Adipocyte (in vitro differentiated cells): Measurements from ENCODE around the gene SCAMP4.

Experiments
- DNase-seq: peaks from one replicate; pipeline ENCODE4 v3.0.0-alpha.2; 2015; ENCODE audit warnings: low read depth
- H3K27me3 ChIP-seq: replicated peaks from 2 replicates; pipeline ENCODE4 v1.7.0; 2013; ENCODE audit warnings: mild to moderate bottlenecking, low read length, moderate library complexity; ENCODE audit not compliant: control insufficient read depth, insufficient read depth
- H3K36me3 ChIP-seq: 2 replicates; pipeline ENCODE4 v1.7.0; 2013; ENCODE audit warnings: low read length, mild to moderate bottlenecking, moderate library complexity; ENCODE audit not compliant: control insufficient read depth, insufficient read depth, severe bottlenecking
- H3K4me1 ChIP-seq: 2 replicates; pipeline ENCODE4 v1.7.0; 2013; ENCODE audit warnings: mild to moderate bottlenecking, low read length, moderate library complexity; ENCODE audit not compliant: control insufficient read depth, insufficient read depth
- H3K4me3 ChIP-seq: 2 replicates; pipeline ENCODE4 v1.7.0; 2013; ENCODE audit warnings: mild to moderate bottlenecking, low read length, moderate library complexity
- H3K9ac ChIP-seq: 2 replicates; pipeline ENCODE4 v1.7.0; 2013; ENCODE audit warnings: mild to moderate bottlenecking, low read length, moderate library complexity
- H3K9me3 ChIP-seq: 2 replicates; pipeline ENCODE4 v1.7.0; 2013; ENCODE audit warnings: mild to moderate bottlenecking, low read length, moderate library complexity; ENCODE audit not compliant: control insufficient read depth

Gene SCAMP4

GRCh38 chr19:1921825-1922224 is 16.6 kb downstream of the SCAMP4 start:
- H3K36me3 ChIP-seq, result peaks cover 40% of the 10 kb centered on the region
- H3K4me3 ChIP-seq, result no peak overlapping the region

GRCh38 chr19:1922803-1923202 is 17.6 kb downstream of the SCAMP4 start:
- Histone ChIP-seq H3K36me3 (peaks cover 40% of the 10 kb centered on the region), H3K9ac (no peak overlapping the region), H3K9me3 (no peaks in the 10 kb centered on the region), H3K4me1 (no peaks in the 10 kb centered on the region), H3K27me3 (no peaks in the 10 kb centered on the region), H3K4me3 (no peak overlapping the region)
- DNase-seq, result no peak

More at GRCh38 chr19:1921825-1922224, 16.6 kb downstream of the SCAMP4 start:
- Histone ChIP-seq H3K27me3 (no peaks in the 10 kb centered on the region), H3K4me1 (no peaks in the 10 kb centered on the region), H3K9ac (no peak overlapping the region), H3K9me3 (no peaks in the 10 kb centered on the region)
- no peak for DNase-seq

- Histone ChIP-seq H3K4me3 (no peak overlapping the region), H3K9me3 (no peaks in the 10 kb centered on the region), H3K9ac (no peak overlapping the region), H3K4me1 (no peaks in the 10 kb centered on the region), H3K36me3 (peaks cover 35% of the 10 kb centered on the region), H3K27me3 (no peaks in the 10 kb centered on the region)
- DNase-seq, result no peak
Observed at GRCh38 chr19:1923319-1923718, 18.1 kb downstream of the SCAMP4 start.

- H3K9me3 ChIP-seq, result no peaks in the 10 kb centered on the region
- H3K27me3 ChIP-seq, result no peaks in the 10 kb centered on the region
- peaks cover 26% of the 10 kb centered on the region for H3K36me3 ChIP-seq
- H3K4me1 ChIP-seq, result peaks cover 5% of the 10 kb centered on the region
- no peak overlapping the region for H3K4me3 ChIP-seq
- no peak for DNase-seq
- H3K9ac ChIP-seq, result no peak overlapping the region
Observed at GRCh38 chr19:1924320-1924961, 19.2 kb downstream of the SCAMP4 start.

DNA sequence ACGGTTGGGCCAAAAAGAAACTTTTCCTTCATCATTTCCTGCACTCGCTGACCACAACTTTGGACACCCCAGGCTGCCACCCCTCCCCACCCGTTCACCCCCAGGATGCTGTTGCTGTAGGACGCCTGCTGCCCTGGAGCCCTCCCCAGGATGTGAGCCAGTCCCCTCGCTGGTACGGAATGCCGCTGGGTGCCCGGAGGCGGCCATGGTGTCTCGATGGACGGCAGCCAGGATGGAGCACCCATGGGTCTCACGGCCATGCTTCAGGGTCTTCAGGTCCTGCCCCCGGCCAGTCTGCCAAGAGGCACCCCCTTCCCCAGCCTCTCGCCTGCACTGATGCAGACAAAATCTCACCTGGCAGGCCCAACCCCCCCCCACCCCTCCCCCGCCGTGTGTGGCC is 20.3 kb downstream of the SCAMP4 start:
- Histone ChIP-seq H3K9me3 (no peaks in the 10 kb centered on the region), H3K36me3 (peaks cover 24% of the 10 kb centered on the region), H3K4me1 (peaks cover 11% of the 10 kb centered on the region), H3K4me3 (no peak overlapping the region), H3K27me3 (no peaks in the 10 kb centered on the region), H3K9ac (no peak overlapping the region)
- DNase-seq, result no peak

DNA sequence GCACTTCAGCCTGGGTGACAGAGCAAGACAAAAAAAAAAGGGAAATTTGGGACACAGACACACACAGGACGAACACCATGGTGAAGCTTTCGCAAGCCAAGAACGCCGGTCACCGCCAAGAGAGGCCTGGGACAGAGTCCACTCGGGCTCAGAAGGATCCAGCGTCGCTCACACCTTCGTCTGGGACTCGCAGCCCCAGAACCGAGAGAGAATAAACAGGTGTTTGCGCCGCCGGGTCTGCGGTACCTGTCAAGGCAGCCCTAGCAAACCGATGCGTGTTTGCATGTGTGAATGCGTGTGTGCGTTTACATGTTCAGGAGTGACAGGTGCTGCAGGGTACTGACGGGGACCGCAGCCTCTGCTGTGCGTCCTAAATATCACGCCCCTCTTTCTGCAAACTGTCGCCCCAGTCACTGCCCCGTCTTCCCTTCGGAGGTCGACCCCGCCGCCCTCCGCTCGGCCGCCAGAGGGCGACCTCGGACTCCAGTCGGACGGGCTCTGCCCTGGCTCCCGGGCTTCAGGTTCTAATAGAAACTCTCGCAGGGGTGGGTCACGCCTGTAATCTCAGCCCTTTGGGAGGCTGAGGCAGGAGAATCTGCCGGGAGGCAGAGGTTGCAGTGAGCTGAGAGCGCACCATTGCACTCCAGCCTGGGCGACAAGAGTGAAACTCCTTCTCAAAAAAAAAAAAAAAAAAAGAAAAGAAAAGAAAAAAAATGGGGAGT is 24.0 kb downstream of the SCAMP4 start:
- H3K4me3 ChIP-seq, result peak overlapping the region; percentile 68
- peaks cover 6% of the 10 kb centered on the region for H3K36me3 ChIP-seq
- H3K9me3 ChIP-seq, result peaks cover 2% of the 10 kb centered on the region
- H3K4me1 ChIP-seq, result peaks cover 11% of the 10 kb centered on the region
- peak; percentile 91 for DNase-seq
- no peaks in the 10 kb centered on the region for H3K27me3 ChIP-seq
- peak overlapping the region; percentile 63 for H3K9ac ChIP-seq

DNA sequence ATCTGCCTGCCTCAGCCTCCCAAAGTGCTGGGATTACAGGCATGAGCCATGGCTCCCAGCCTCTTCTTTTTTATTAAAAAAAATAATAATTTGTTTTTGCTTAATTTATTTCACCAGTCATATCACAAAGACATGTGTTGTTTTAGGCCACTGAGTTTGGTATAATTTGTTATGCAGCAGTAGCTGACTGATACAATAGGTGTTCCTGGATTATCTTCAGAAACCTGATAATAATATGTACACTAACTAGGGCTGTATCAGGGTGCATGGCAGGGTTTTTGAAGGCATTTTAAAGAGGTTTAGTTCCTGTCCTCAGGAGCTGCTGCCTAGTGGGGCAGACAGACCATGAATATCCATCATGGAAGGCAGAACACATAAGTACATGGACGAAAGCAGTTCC is 26.2 kb downstream of the SCAMP4 start:
- H3K9me3 ChIP-seq, result peaks cover 2% of the 10 kb centered on the region
- no peaks in the 10 kb centered on the region for H3K36me3 ChIP-seq
- no peak overlapping the region for H3K9ac ChIP-seq
- no peak overlapping the region for H3K4me3 ChIP-seq
- no peak for DNase-seq
- peaks cover 23% of the 10 kb centered on the region for H3K4me1 ChIP-seq
- no peaks in the 10 kb centered on the region for H3K27me3 ChIP-seq

DNA sequence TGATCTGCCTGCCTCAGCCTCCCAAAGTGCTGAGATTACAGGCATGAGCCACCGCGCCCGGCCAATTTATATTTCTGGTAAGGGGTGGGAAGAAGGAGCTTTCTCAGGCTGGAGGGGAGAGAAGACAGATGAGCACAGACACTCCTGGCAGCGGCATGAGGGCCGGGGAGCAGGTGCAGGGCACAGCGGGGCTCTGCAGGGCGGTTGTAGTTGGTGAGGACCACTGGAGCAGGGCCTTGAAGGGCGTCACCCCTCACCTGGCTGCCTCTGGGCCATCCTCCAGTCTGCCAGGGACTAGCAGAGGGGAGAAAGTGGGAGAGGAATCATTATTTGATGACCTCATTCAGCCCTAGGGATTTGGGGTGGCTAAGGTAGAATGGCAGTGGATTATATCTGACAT is 27.2 kb downstream of the SCAMP4 start:
- Histone ChIP-seq H3K36me3 (no peaks in the 10 kb centered on the region), H3K9me3 (peaks cover 2% of the 10 kb centered on the region), H3K27me3 (no peaks in the 10 kb centered on the region), H3K9ac (no peak overlapping the region), H3K4me3 (no peak overlapping the region), H3K4me1 (peaks cover 24% of the 10 kb centered on the region)
- DNase-seq, result no peak

GRCh38 chr19:1933244-1933643 is 28.0 kb downstream of the SCAMP4 start:
- Histone ChIP-seq H3K27me3 (no peaks in the 10 kb centered on the region), H3K9me3 (peaks cover 2% of the 10 kb centered on the region), H3K36me3 (no peaks in the 10 kb centered on the region), H3K9ac (no peak overlapping the region), H3K4me3 (no peak overlapping the region), H3K4me1 (peaks cover 24% of the 10 kb centered on the region)
- DNase-seq, result no peak

DNA sequence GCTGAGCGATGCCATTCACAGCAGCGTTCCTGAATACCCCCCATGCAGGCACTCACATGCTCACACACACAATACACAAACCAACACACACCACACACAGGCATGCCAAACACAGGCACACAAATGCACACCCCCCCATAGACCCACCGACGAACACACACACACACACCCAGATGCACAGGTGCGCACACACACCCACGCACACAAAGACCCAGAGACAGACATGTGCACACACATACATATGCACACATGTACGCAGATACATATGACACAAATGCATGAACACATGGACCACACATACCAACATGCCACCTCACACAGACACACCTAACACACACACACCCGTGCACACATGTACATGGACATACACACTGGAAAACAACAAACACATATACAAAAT is 28.7 kb downstream of the SCAMP4 start:
- H3K27me3 ChIP-seq, result no peaks in the 10 kb centered on the region
- H3K4me3 ChIP-seq, result no peak overlapping the region
- no peaks in the 10 kb centered on the region for H3K36me3 ChIP-seq
- no peak for DNase-seq
- H3K9me3 ChIP-seq, result peaks cover 2% of the 10 kb centered on the region
- H3K9ac ChIP-seq, result no peak overlapping the region
- peaks cover 23% of the 10 kb centered on the region for H3K4me1 ChIP-seq

GRCh38 chr19:1935484-1936208 is 30.4 kb downstream of the SCAMP4 start:
- Histone ChIP-seq H3K9me3 (peaks cover 2% of the 10 kb centered on the region), H3K9ac (peak overlapping the region; percentile 25), H3K36me3 (no peaks in the 10 kb centered on the region), H3K27me3 (no peaks in the 10 kb centered on the region), H3K4me1 (peaks cover 25% of the 10 kb centered on the region), H3K4me3 (no peak overlapping the region)
- no peak for DNase-seq
